Bronchial epithelial cell (primary cell): ENCODE measurements around the gene TBC1D13. TPM values are rescaled to one million over a fixed set of nuclear protein-coding genes. Genes with fewer than 3 reads are reported as not detected.
"Not testable (repeated sequence)": the region's sequence is repeated elsewhere in the genome, so short reads cannot be mapped to it uniquely, and the experiment has no call there.

ENCODE experiments used
- DNase-seq: peaks from one replicate; pipeline ENCODE4 v3.0.0-alpha.2; 2010; ENCODE audit warnings: low read depth
- FAIRE-seq: peaks from 2 replicates; lab custom pipeline; 2011; peaks lifted over from hg19 to GRCh38; lab: Jason Lieb, UNC
- H3K27me3 ChIP-seq: 2 replicates; pipeline ENCODE4 v1.5.1; 2011; ENCODE audit warnings: low read length; ENCODE audit not compliant: control insufficient read depth, insufficient read depth
- H3K36me3 ChIP-seq: 2 replicates; pipeline ENCODE4 v1.5.1; 2011; ENCODE audit warnings: low read length; ENCODE audit not compliant: control insufficient read depth, insufficient read depth
- H3K4me3 ChIP-seq: 2 replicates; pipeline ENCODE4 v1.5.1; 2011; ENCODE audit warnings: mild to moderate bottlenecking, low read depth, low read length, control low read depth
- CTCF ChIP-seq: IDR thresholded peaks from 2 replicates; pipeline ENCODE4 v1.5.1; 2011; ENCODE audit warnings: mild to moderate bottlenecking, moderate library complexity, low read length, control low read depth, inconsistent platforms; ENCODE audit not compliant: insufficient read depth, severe bottlenecking
- total RNA-seq: library from RNA; depleted of rRNA; stranded (reverse); fragments of >200 nt; gene quantifications from 2 replicates; pipeline ENCODE4 v1.2.1, GENCODE V29; 2014

TBC1D13 gene
- total RNA-seq, 1 donor from 2014 or later, result 12.6 TPM

GRCh38 chr9:128790536-128790935 lies 3.5 kb downstream of the TBC1D13 start:
- Histone ChIP-seq H3K27me3 (no peaks in the 10 kb centered on the region), H3K4me3 (no peak overlapping the region), H3K36me3 (peaks cover 18% of the 10 kb centered on the region)
- DNase-seq (no peak), FAIRE-seq (no peak)
- no peak for TF ChIP-seq CTCF

GRCh38 chr9:128792134-128792533 lies 5.1 kb downstream of the TBC1D13 start:
- no peak for TF ChIP-seq CTCF
- DNase-seq (no peak), FAIRE-seq (no peak)
- Histone ChIP-seq H3K27me3 (no peaks in the 10 kb centered on the region), H3K4me3 (no peak overlapping the region), H3K36me3 (peaks cover 20% of the 10 kb centered on the region)

GRCh38 chr9:128792978-128793686 lies 6.1 kb downstream of the TBC1D13 start:
- DNase-seq (no peak), FAIRE-seq (no peak)
- Histone ChIP-seq H3K36me3 (peaks cover 22% of the 10 kb centered on the region), H3K27me3 (no peaks in the 10 kb centered on the region), H3K4me3 (no peak overlapping the region)
- TF ChIP-seq CTCF, result no peak

- H3K4me3 ChIP-seq, FAIRE-seq, H3K27me3 ChIP-seq, DNase-seq: not testable (repeated sequence)
- peaks cover 26% of the 10 kb centered on the region for H3K36me3 ChIP-seq
Measured at GRCh38 chr9:128794961-128795360, 7.9 kb downstream of the TBC1D13 start.

GRCh38 chr9:128798896-128799295 lies 11.8 kb downstream of the TBC1D13 start:
- no peak overlapping the region for H3K4me3 ChIP-seq
- no peak for DNase-seq
- no peaks in the 10 kb centered on the region for H3K27me3 ChIP-seq
- TF ChIP-seq CTCF, result no peak
- peaks cover 14% of the 10 kb centered on the region for H3K36me3 ChIP-seq
- FAIRE-seq, result no peak

GRCh38 chr9:128800061-128800460 lies 13.0 kb downstream of the TBC1D13 start:
- no peak for FAIRE-seq
- no peak overlapping the region for H3K4me3 ChIP-seq
- no peaks in the 10 kb centered on the region for H3K27me3 ChIP-seq
- peaks cover 15% of the 10 kb centered on the region for H3K36me3 ChIP-seq
- no peak for DNase-seq
- TF ChIP-seq CTCF, result no peak
